HG02798 (cell line): ENCODE data around the gene ABHD1.
"Not testable (repeated sequence)": the region's sequence is repeated elsewhere in the genome, so short reads cannot be mapped to it uniquely, and the experiment has no call there.

Experiments
- ATAC-seq: cut with Tn5 transposase; IDR thresholded peaks from one replicate; pipeline ENCODE4 v1.9.1; 2021; ENCODE audit warnings: mild to moderate bottlenecking; ENCODE audit not compliant: unreplicated experiment, poor library complexity

The ABHD1 gene

GRCh38 chr2:27123302-27124150 is at the start of gene ABHD1:
Gene ABHD1 (plus strand): TSS chr2:27123815. CDS start chr2:27123949, 134 bp downstream.
- peak; percentile 61 for ATAC-seq

- no peak for ATAC-seq
These were observed 48.7 kb upstream of the ABHD1 start for GRCh38 chr2:27074738-27075565.

- ATAC-seq: not testable (repeated sequence)
These were observed 48.1 kb upstream of the ABHD1 start for GRCh38 chr2:27075566-27075871.

- no peak for ATAC-seq
These were observed 47.3 kb upstream of the ABHD1 start for GRCh38 chr2:27076323-27076722.

GRCh38 chr2:27077231-27077630 is 46.4 kb upstream of the ABHD1 start:
- no peak for ATAC-seq

- ATAC-seq: no peak
These were observed 45.1 kb upstream of the ABHD1 start, which contains the start of gene EMILIN1 for GRCh38 chr2:27078267-27079194. Gene EMILIN1 (plus strand): TSS chr2:27078615. CDS start chr2:27079066, 451 bp downstream.

GRCh38 chr2:27079233-27080139 is 44.1 kb upstream of the ABHD1 start:
- ATAC-seq: no peak

GRCh38 chr2:27080140-27080469 is 43.5 kb upstream of the ABHD1 start:
- no peak for ATAC-seq

GRCh38 chr2:27080603-27080936 is 43.0 kb upstream of the ABHD1 start:
- ATAC-seq: no peak

- ATAC-seq: no peak
These were observed 41.4 kb upstream of the ABHD1 start for GRCh38 chr2:27081984-27082772.

- ATAC-seq: no peak
These were observed 40.7 kb upstream of the ABHD1 start for GRCh38 chr2:27082773-27083409.

- no peak for ATAC-seq
These were observed 40.0 kb upstream of the ABHD1 start for GRCh38 chr2:27083410-27084296.

GRCh38 chr2:27084297-27085061 is 39.1 kb upstream of the ABHD1 start:
- no peak for ATAC-seq

GRCh38 chr2:27085062-27085672 is 38.4 kb upstream of the ABHD1 start:
- ATAC-seq: no peak

GRCh38 chr2:27085673-27086089 is 37.9 kb upstream of the ABHD1 start:
- ATAC-seq: no peak

- ATAC-seq: peak; percentile 85
These were observed 37.4 kb upstream of the ABHD1 start for GRCh38 chr2:27086090-27086723.
